Measurements from ENCODE around the gene IGLL5. TPM values are rescaled to one million over a fixed set of nuclear protein-coding genes. Genes with fewer than 3 reads are reported as not detected.

Gene IGLL5
- total and polyA plus RNA-seq, 9 of the 15 experiments (the other 6 are each of a cell fraction or from before 2014, with no cell fraction given), result not detected

GRCh38 chr22:22888571-22889353 is 1.1 kb downstream of the IGLL5 start:
- Histone ChIP-seq H3K27me3 (ENCODE audit: control insufficient read depth in 2 of 2, insufficient read depth in 2 of 2, low read length in 2 of 2) (peaks cover 15 to 31% of the 10 kb centered on the region in 2 experiments; a peak in 4 of 5 replicates), H3K9me1 (ENCODE audit: control insufficient read depth, insufficient read depth, low read length) (no peaks in the 10 kb centered on the region), H3K36me3 (ENCODE audit: control insufficient read depth, insufficient read depth, low read length) (no peaks in the 10 kb centered on the region), H3K79me2 (ENCODE audit: control insufficient read depth, insufficient read depth, low read length) (no peaks in the 10 kb centered on the region), H3K9ac (ENCODE audit: insufficient read depth in 1 of 2, low read depth in 2 of 2, low read length in 2 of 2) (0 out of 4 replicates have a peak overlapping the region, but pooled peaks of 1 of the 2 experiments have one; percentile 2), H3K4me2 (ENCODE audit: insufficient read depth, low read length) (no peak overlapping the region), H3K4me1 (replicated peaks in 1 of 2; ENCODE audit: control insufficient read depth in 2 of 2, insufficient read depth in 2 of 2, low read length in 2 of 2) (peaks cover 0 to 6% of the 10 kb centered on the region in 2 experiments; a peak in 1 of 5 replicates), H3K9me3 (replicated peaks; ENCODE audit: control insufficient read depth, insufficient read depth, low read depth, low read length) (no peaks in the 10 kb centered on the region), H2AFZ (ENCODE audit: low read depth, low read length) (no peak overlapping the region), H4K20me1 (replicated peaks; ENCODE audit: control insufficient read depth, insufficient read depth, low read length) (peaks cover 46% of the 10 kb centered on the region), H3K4me3 (no peak overlapping the region), H3K27ac (ENCODE audit: extremely low read depth, low read depth, low read length) (no peak overlapping the region)
- ATAC-seq (no peak), DNase-seq (ENCODE audit: extremely low read depth in 1 of 4, low spot score in 3 of 4) (peak in 3 of 4 experiments; percentile 49 to 66 (median 57)), FAIRE-seq (no peak)
- ChIA-PET CTCF (ENCODE audit: low intra/inter-chr PET ratio) (interaction anchor here (1.0 to 1.5 kb wide), 3 partner anchors 11 to 95 kb away, joined by 3 read pairs; no protein-coding TSS in a partner anchor), POLR2A (interaction anchor here (0.5 to 2.0 kb wide), 22 partner anchors 9 to 1893 kb away, joined by 3 to 10 read pairs (median 4); no protein-coding TSS in a partner anchor)
- in situ Hi-C loops (cut with MboI), result loop anchor here (10.0 kb wide), 1 partner anchor 424 kb away; no protein-coding TSS in a partner anchor
- intact Hi-C loops (cut with micrococcal nuclease), result loop anchor here (5.0 kb wide), 1 partner anchor 466 kb away; no protein-coding TSS in a partner anchor
- BruUV-seq (replicated peaks), result no TSS peak
- WGBS (ENCODE audit: insufficient coverage, low coverage, missing lambda C conversion rate), result under 1% methylated on average over 13 of the region's 13 CpGs
- TF ChIP-seq ATF1 (CRISPR knock-in tag; IDR thresholded peaks at IDR 0.05), result peak; percentile 18; the same call in 1 of the 2 replicates
- TF ChIP-seq ATF1 (tag; IDR thresholded peaks at IDR 0.05), result no peak
- TF ChIP-seq PHF8 (IDR thresholded peaks at IDR 0.05; ENCODE audit: borderline replicate concordance, low read length), result no peak
- 0 out of 2 replicates have a peak, but pooled peaks have one; percentile 34 for TF ChIP-seq STAT6 (CRISPR knock-in tag; IDR thresholded peaks at IDR 0.05)
- no peak for TF ChIP-seq BCOR (IDR thresholded peaks at IDR 0.05)
- no peak for TF ChIP-seq ZBTB34 (CRISPR knock-in tag; IDR thresholded peaks at IDR 0.05)
- TF ChIP-seq ZKSCAN1 (IDR thresholded peaks at IDR 0.05; ENCODE audit: low read depth, low read length), result no peak
- peak; percentile 33 for TF ChIP-seq ZNF184 (CRISPR knock-in tag; IDR thresholded peaks at IDR 0.05)
- peak in 1 of 2 experiments; percentile 10; a peak in 1 of 4 replicates for TF ChIP-seq TBL1XR1 (IDR thresholded peaks at IDR 0.05; ENCODE audit: low read length in 2 of 2)
- TF ChIP-seq MYNN (IDR thresholded peaks at IDR 0.05), result no peak
- TF ChIP-seq MYNN (CRISPR knock-in tag; IDR thresholded peaks at IDR 0.05), result peak; percentile 13; the same call in 1 of the 2 replicates
- no peak for TF ChIP-seq NFATC3 (IDR thresholded peaks at IDR 0.05)
- no peak for TF ChIP-seq TRIM25 (IDR thresholded peaks at IDR 0.05; ENCODE audit: borderline replicate concordance)
- no peak for TF ChIP-seq MCM2 (IDR thresholded peaks at IDR 0.05; ENCODE audit: low read depth)

Data from K562 (cell line).